NOMO-1 (cell line): ENCODE results near the gene CABP2.
"Not testable (repeated sequence)": the region's sequence is repeated elsewhere in the genome, so short reads cannot be mapped to it uniquely, and the experiment has no call there.

Experiments used
- DNase-seq, 2 experiments: peaks; one replicate each; lab custom pipeline; 2025; ENCODE audit not compliant: unreplicated experiment in 2 of 2; lab: John Stamatoyannopoulos, UW

The CABP2 gene

GRCh38 chr11:67539550-67539949 is 16.3 kb upstream of the CABP2 start:
- DNase-seq = no peak

GRCh38 chr11:67538823-67539505 is 15.7 kb upstream of the CABP2 start:
- no peak for DNase-seq

- no peak for DNase-seq
These were observed 15.1 kb upstream of the CABP2 start for GRCh38 chr11:67538306-67538705.

GRCh38 chr11:67535561-67535960 is 12.3 kb upstream of the CABP2 start:
- no peak for DNase-seq

DNA sequence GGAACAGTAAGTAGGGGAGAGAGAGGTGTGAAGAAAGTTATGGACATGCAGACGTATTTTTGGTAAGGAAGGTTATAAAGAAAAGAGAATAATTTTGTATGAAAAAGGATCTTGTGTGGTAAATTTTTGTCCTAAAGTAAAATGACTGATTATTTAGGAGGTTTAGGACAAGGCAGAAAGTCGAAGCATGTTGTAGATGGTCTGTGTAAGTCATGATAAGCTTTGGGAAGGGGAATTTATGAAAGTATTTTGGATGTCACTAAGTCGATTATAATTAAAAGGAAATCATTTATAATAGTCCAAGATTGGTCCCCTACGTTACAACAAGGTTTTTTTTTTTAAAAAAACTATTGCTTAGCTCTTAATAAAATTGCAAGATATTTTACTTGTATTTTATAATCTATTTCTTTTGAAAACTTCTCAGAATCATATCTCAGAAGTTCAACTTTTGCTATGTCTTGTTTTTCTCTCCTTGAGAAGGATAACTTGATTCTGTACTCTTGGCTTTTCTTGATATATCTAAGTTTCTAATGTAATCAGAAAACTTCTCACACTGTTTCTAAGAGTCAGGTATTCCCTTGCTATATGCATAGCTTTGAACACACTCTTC is 10.9 kb upstream of the CABP2 start:
- no peak for DNase-seq

DNA sequence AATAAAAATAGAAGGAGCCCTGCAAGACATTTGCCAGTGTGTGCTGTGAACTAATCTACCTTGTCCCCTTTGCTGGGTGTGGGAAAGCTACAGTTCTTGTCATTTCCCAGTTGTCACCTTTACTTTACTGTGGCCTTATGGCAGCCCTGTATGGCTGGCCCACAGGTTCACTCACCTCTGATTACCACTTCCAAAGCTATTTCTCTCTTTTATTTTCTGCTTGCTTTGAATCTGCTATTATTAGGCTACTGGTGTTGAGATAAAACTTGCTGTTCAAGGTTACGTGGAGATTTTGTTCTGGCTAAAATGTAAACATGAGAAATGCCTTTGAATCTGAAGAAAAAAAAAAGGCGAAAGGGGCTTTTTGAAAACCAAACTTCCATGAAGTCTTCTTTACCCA is 9.6 kb upstream of the CABP2 start:
- no peak for DNase-seq

DNA sequence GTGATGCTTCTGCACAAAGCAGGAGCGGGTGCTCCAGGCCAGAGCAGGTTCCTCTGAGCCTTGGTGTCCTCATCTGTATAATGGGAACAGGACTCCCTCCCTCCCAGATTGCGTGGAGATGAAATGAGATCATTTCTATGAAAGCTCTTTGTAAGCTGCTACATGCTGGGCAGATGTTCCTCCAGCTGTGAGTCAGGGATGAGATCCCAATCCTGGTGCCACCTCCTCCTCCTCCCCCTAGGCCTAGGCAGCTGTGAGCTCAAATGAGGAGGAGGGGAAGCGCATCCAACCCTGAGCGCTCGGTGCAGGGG is 7.0 kb upstream of the CABP2 start:
- no peak for DNase-seq

- no peak for DNase-seq
These were observed 5.1 kb upstream of the CABP2 start for GRCh38 chr11:67528376-67528775.

GRCh38 chr11:67525275-67525976 is 2.2 kb upstream of the CABP2 start:
- no peak for DNase-seq

DNA sequence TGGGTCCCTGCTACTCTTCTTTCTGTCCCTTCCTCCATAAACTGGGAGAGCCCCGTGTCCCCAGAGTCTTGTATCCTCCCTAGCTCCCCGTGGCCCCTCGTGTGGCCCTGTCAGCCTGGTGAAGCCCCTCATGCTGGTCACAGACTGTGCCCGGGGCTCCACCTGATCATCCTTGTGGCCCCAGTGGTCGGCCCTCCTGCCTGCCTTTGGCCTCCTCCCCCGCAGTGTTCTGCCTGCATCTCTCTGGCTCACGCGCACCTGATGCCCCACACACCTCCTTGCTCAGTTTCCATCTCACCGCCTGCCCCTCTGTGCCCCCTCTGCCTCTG is 1.2 kb upstream of the CABP2 start:
- DNase-seq = no peak

DNA sequence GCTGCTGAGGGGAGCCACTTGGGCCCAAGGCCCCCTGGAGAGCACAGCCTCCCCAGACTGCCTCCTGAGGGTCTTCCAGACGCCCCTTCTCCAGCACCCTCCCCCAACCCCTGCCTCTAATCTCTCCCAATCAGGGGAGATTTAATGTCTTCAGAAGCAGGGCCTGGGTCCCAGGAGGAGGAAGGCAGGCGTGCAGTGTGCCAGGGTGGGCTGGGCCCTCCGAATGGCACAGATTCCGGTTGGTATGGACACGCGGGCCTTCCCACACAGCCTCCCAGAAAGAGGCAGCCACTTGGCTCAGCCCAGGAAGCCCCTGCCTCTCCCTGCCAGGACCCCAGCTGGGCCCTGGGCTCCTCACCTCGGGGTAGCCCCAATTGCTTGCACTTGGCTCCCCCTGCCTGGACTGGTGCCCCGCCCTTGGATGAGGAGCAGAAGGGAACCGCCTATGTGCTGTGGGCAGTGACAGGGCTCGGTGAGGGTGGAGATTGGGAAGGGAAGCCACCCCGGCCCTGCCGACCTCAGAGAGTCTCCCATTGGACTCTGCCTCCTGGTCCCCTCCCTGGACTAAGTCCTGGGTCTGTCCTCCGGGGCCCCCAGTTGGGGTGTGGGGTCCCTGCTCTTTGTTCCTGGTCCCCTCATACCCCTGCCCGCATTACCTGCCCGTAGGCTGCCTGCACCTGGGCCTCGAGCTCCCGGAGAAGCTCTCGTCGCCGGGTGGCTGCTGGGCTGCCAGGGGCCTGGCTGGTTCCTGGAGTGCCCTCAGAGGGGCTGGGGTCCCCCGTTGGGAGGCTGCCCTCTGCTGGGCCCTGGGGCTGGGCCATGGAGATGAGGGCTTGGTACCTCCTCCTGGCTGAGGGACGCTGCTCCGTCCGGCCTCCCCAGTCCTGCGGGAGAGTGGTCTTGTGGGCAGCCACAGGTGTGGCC is 572 bp upstream of the CABP2 start:
- DNase-seq = no peak

- no peak for DNase-seq
These were observed 908 bp downstream of the CABP2 start for GRCh38 chr11:67522338-67522737.

DNA sequence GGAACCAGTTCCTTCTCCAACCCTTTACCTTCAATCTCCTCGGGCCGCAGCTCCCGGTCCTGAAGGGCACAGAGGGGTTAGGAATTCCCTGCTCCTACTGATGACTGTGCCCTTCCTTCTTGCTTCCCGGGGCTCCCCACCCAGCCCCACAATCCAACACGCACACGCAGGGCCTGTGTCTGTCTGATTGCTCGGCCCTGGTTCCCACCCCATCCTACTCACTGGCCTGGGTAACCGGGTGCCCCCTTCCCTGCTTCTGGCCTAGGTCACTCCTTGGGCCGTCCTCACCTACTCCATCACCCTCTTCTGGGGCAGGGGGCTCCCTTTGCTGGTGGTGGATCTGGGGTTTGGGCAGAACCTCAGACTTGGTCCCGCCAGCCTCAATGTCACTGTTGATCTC is 1.3 kb downstream of the CABP2 start:
- DNase-seq = no peak

DNA sequence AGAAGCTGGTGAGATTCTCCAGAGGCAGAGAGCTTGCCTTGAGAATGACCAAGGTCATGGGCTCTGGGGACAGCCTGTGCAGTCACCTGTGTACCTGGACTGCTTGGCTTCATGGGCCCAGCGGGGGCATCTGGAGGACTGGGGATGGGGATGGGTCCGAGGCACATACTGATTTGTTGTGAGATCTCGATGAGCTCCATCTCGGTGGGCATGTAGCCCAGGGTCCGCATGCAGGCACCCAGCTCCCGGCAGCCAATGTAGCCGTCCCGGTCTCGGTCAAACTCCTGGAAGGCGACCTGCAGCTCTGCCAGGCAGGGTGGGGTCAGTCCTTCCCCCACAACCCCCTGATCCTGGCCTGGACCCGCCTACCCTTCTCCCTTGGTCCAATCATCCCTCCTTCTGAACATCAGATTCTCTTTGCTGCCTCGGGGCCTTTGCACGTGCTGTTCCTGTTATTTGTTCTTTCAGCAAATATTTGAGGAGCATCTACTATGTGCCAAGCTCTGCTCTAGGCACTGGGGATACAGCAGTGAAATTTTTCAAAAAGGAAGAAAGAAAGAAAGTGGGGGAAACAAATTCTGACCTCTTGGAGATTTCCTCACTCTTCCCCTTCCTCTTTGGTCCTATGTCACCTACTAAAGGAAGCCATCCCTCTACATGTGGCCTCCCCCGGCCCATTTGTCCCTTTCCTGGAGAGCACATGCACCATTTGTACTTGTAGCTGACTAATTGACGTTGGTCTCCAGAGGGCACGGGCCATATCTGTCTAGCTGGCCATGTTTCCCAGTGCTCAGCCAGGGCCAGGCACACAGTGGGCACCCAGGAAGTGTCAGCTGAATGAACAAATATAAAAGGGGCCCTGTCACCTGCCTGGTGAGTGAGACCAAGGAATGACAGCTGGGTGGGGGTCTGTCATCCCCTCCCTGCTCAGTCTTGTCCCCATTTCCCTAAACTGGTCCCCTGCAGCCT is 2.1 kb downstream of the CABP2 start:
- no peak for DNase-seq

- DNase-seq = no peak
These were observed 3.5 kb downstream of the CABP2 start for GRCh38 chr11:67519726-67520125.

DNA sequence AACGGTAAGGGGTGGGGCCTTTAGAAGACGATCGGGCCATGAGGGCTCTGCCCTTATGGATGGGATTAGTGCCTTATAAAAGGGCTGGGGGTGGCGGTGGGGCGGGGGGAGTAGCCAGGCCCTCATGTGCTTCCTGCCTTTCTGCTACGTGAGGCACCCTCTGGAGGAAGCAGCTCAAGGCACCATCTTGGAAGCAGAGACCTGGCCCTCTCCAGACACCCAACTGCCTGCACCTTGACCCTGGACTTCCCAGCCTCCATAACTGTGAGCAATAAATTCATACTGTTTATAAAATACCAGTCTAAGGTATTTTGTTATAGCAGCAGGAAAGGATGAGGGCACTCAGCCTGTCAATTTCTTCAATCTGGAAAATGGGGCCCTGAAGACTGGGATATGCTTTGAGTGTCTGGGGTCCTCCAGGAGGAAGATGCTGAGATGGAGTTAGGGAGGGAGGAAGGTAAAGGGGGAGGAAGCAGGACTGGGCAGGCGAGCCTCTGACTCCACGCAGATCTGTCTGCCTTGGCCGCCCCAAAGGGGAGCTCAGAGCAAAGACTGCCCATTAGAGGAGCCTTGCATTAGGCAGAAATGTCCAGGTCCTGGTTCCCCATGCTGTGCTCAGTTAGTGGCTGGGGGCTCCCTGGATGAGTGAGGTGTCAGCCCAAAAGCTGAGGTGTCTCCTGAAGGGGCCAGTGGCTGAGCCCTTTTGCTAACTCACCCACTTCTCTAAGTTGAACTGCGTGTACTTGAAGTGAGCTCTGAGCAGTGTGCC is 5.3 kb downstream of the CABP2 start:
- DNase-seq = no peak

DNA sequence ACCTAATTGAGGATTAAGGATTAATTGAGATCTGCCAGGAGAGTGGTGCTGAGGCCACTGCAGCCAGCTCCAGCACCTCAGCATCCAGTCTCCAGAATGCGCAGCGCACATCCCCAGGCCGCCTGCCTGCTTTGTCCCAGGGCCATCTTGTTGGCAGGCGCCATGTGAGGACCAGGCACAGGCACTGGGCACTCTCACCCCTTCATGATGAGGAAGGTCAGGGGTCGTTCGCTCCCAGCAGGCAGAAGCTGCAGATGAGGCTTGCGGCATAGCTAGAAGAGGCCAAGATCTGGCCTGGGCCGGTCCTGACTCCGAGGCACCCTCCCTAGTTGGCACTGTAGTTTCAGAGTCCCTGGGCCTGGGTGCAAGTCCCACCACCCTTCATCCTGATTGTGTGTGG is 6.4 kb downstream of the CABP2 start:
- DNase-seq = no peak

GRCh38 chr11:67514116-67514515 is 9.1 kb downstream of the CABP2 start:
- no peak for DNase-seq

DNA sequence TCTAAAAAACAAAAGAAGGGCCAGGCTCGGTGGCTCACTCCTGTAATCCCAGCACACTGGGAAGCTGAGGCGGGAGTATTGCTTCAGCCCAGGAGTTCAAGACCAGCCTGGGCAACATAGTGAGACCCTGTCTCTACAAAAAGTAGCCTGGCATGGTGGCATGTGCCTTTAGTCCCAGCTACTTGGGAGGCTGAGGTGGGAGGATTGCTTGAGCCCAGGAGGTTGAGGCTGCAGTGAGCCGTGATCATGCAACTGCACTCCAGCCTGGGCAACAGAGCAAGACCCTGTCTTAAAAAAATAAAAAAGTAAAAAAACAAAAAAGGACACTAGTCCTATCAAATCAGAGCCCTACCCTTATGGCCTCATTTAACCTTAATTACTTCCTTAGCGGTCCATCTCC is 11.7 kb downstream of the CABP2 start:
- DNase-seq = not testable (repeated sequence)

DNA sequence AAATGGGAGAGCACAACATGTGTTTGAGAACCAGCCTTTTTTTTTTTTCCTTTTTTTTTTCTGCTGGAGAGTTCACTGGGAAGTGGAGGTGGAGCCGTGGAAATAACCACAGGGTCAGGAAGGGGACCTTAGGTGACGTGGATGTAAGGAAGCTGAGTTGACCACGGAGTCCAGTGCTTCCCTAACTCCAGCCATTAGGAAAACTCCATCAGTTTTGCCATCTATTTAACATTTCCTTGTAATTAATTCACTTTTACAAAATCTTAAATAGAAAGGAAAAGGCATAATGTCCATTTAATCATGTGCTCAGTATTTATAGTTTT is 13.3 kb downstream of the CABP2 start:
- no peak for DNase-seq
